ENCODE results near the gene ZC2HC1B. TPM values are rescaled to one million over a fixed set of nuclear protein-coding genes. Genes with fewer than 3 reads are reported as not detected.

ZC2HC1B gene
- total and polyA plus RNA-seq, 2 of the 8 experiments (the other 6 are each of a cell fraction or from before 2014, with no cell fraction given): not detected

DNA sequence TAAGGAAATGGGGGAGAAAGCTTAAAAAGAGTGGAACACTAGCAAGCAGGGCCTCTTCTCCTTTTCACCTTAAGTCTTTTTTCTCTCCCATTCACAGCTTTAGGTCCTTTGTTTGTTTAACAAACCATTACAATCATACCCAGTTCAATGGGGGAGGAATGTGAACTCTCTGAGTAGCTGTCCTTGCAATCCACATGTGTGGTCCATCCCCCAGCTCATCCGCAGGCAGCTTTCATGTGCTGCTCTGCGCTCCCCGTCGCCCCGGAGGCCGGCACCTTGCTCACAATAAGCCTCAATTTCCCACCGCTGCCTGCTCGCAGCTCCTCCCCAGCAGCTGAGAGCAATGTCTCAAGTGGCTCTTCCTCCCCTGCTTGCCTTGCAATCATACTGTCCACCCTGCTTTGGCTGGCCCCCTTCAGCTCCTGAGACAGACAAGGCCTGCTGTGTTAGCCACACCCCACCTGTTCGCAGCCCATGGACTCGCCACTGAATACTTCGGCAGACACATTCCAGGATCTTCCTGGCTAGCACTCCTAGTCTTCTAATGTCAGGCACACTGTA is 94.6 kb downstream of the ZC2HC1B start:
- CTCF ChIA-PET (ENCODE audit: partially characterized antibody): interaction anchor here (0.6 to 18.3 kb wide), 13 partner anchors 9 to 430 kb away, joined by 3 to 591 read pairs (median 4); no protein-coding TSS in a partner anchor
- peak overlapping the region; percentile 52 to 71 for H3K4me2 ChIP-seq (ENCODE audit: insufficient read depth in 1 of 2, low read depth in 2 of 2, low read length in 2 of 2)
- peak; percentile 82 for FAIRE-seq
- TF ChIP-seq SUZ12 (IDR thresholded peaks at IDR 0.05; ENCODE audit: low read length) (no peak), TCF12 (IDR thresholded peaks at IDR 0.05; ENCODE audit: low read depth, low read length) (0 out of 2 replicates have a peak, but pooled peaks have one; percentile 44), POLR2A (IDR thresholded peaks at IDR 0.05; ENCODE audit: control extremely low read depth in 1 of 2, low read depth in 2 of 2, low read length in 2 of 2) (no peak), SIRT6 (IDR thresholded peaks at IDR 0.05; ENCODE audit: low read length) (no peak), SP1 (IDR thresholded peaks at IDR 0.05; ENCODE audit: low read depth, low read length) (peak; percentile 91), CTBP2 (IDR thresholded peaks at IDR 0.05; ENCODE audit: borderline replicate concordance, insufficient read depth, insufficient read length, low read length) (peak; percentile 91), NANOG (IDR thresholded peaks at IDR 0.05; ENCODE audit: insufficient read depth, low read depth, low read length, poor library complexity, severe bottlenecking) (peak; percentile 74), MAX (IDR thresholded peaks at IDR 0.05) (peak; percentile 64; the same call in 1 of the 2 replicates), ZNF274 (IDR thresholded peaks at IDR 0.05; ENCODE audit: borderline replicate concordance, extremely low read depth, low read length) (no peak), ASH2L (IDR thresholded peaks at IDR 0.05; ENCODE audit: low read length) (peak; percentile 90)
- TF ChIP-seq, protein P1, sequence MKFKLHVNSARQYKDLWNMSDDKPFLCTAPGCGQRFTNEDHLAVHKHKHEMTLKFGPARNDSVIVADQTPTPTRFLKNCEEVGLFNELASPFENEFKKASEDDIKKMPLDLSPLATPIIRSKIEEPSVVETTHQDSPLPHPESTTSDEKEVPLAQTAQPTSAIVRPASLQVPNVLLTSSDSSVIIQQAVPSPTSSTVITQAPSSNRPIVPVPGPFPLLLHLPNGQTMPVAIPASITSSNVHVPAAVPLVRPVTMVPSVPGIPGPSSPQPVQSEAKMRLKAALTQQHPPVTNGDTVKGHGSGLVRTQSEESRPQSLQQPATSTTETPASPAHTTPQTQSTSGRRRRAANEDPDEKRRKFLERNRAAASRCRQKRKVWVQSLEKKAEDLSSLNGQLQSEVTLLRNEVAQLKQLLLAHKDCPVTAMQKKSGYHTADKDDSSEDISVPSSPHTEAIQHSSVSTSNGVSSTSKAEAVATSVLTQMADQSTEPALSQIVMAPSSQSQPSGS (IDR thresholded peaks at IDR 0.05; ENCODE audit: low read length): peak; percentile 53; the same call in 1 of the 2 replicates

More for the DNA sequence above, 94.6 kb downstream of the ZC2HC1B start:
- Histone ChIP-seq H3K14ac (ENCODE audit: insufficient read length) (no peak overlapping the region), H2BK12ac (ENCODE audit: low read depth, low read length) (peak overlapping the region; percentile 41; the same call in 1 of the 2 replicates), H2BK15ac (ENCODE audit: low read length) (no peak overlapping the region), H3K4me3 (ENCODE audit: extremely low read depth in 1 of 4, insufficient read depth in 2 of 4, low read depth in 3 of 4, low read length in 4 of 4) (peak overlapping the region in 3 of 4 experiments; percentile 15 to 41 (median 19); a peak in 4 of 8 replicates), H3K9me3 (ENCODE audit: insufficient read depth in 2 of 2, low read depth in 1 of 2, low read length in 1 of 2) (no peaks in the 10 kb centered on the region), H4K5ac (ENCODE audit: insufficient read length, low read depth, low read length) (no peak overlapping the region), H2BK5ac (ENCODE audit: low read depth, low read length) (0 out of 2 replicates have a peak overlapping the region, but pooled peaks have one; percentile 54), H2AFZ (ENCODE audit: low read length) (no peak overlapping the region), H4K91ac (replicated peaks; ENCODE audit: insufficient read length, low read length) (no peak overlapping the region), H4K20me1 (replicated peaks in 1 of 2; ENCODE audit: control insufficient read depth in 1 of 2, insufficient read depth in 2 of 2, low read length in 2 of 2) (peaks cover 2% of the 10 kb centered on the region in 2 experiments), H3K79me1 (ENCODE audit: low read depth, low read length) (no peaks in the 10 kb centered on the region), H2BK120ac (replicated peaks; ENCODE audit: low read depth, low read length) (no peak overlapping the region), H3K27ac (ENCODE audit: low read depth, low read length) (no peak overlapping the region), H4K8ac (ENCODE audit: extremely low read depth, insufficient read depth, low read length) (no peak overlapping the region; the same call in 1 of the 2 replicates), H3K36me3 (ENCODE audit: control insufficient read depth in 2 of 4, insufficient read depth in 4 of 4, low read length in 3 of 4) (no peaks in the 10 kb centered on the region), H3K23me2 (ENCODE audit: low read depth, low read length) (peaks cover 3% of the 10 kb centered on the region; the same call in 1 of the 2 replicates), H3K4me1 (replicated peaks in 1 of 4; ENCODE audit: control insufficient read depth in 3 of 4, insufficient read depth in 4 of 4, low read length in 3 of 4) (peaks cover 19 to 56% (median 35%) of the 10 kb centered on the region in 4 experiments), H3K18ac (ENCODE audit: extremely low read depth, low read length) (no peak overlapping the region), H3K27me3 (replicated peaks in 1 of 4; ENCODE audit: control insufficient read depth in 3 of 4, extremely low read depth in 1 of 4, insufficient read depth in 3 of 4, low read length in 3 of 4) (peaks cover 45 to 87% (median 79%) of the 10 kb centered on the region in 4 experiments), H3K4ac (replicated peaks; ENCODE audit: insufficient read length, low read depth, low read length) (no peak overlapping the region), H2BK20ac (ENCODE audit: low read length) (no peak overlapping the region; the same call in 1 of the 2 replicates), H3K9ac (replicated peaks in 1 of 4; ENCODE audit: extremely low read depth in 1 of 4, low read depth in 3 of 4, low read length in 3 of 4) (no peak overlapping the region), H3K56ac (replicated peaks; ENCODE audit: insufficient read length, low read depth, low read length) (no peak overlapping the region), H2AK5ac (ENCODE audit: low read depth, low read length) (no peak overlapping the region), H3K79me2 (ENCODE audit: control insufficient read depth in 1 of 2, insufficient read depth in 2 of 2, low read length in 2 of 2) (no peaks in the 10 kb centered on the region), H3K23ac (ENCODE audit: insufficient read length) (no peak overlapping the region)
- WGBS, 2 experiments (ENCODE audit: extremely low coverage in 1 of 2, insufficient coverage in 1 of 2, insufficient read length in 1 of 2, insufficient replicate concordance in 2 of 2, low coverage in 1 of 2, low lambda C conversion rate in 2 of 2, missing lambda C conversion rate in 1 of 2): 4% methylated on average over 11 of the region's 11 CpGs; no CpG with 5 or more reads in 1 of the 2 experiments
- POLR2A ChIA-PET (ENCODE audit: partially characterized antibody): interaction anchor here (0.6 to 2.2 kb wide), 5 partner anchors 13 to 53 kb away, joined by 3 to 14 read pairs (median 4); no protein-coding TSS in a partner anchor
- peak; percentile 77 to 89 for DNase-seq (ENCODE audit: low read depth in 1 of 2, low spot score in 2 of 2)
